H1 (cell line): ENCODE data around the gene HELT. TPM values are rescaled to one million over a fixed set of nuclear protein-coding genes. Genes with fewer than 3 reads are reported as not detected.

Experiments
- CTCF ChIA-PET: fragments of 300-600 bp; sonication (Branson Sonifier 250); formaldehyde crosslinking; loops from one replicate; lab custom pipeline; 2021; ENCODE audit not compliant: partially characterized antibody; lab: Charles Lee
- POLR2A ChIA-PET: fragments of 300-600 bp; sonication (Branson Sonifier 250); formaldehyde crosslinking; loops from one replicate; lab custom pipeline; 2021; ENCODE audit warnings: inconsistent platforms; ENCODE audit not compliant: partially characterized antibody; lab: Charles Lee
- DNase-seq, 2 experiments: peaks; one replicate each; pipeline versions ENCODE4 v3.0.0 to v3.0.0-alpha.2; 2010 to 2022; ENCODE audit warnings: low spot score in 2 of 2, low read depth in 1 of 2, mixed read lengths in 1 of 2
- FAIRE-seq: peaks from 2 replicates; lab custom pipeline; 2011; peaks lifted over from hg19 to GRCh38; lab: Jason Lieb, UNC
- H2AFZ ChIP-seq: 2 replicates; pipeline ENCODE4 v1.8.1; 2012; ENCODE audit warnings: low read length, inconsistent platforms
- H2AK5ac ChIP-seq: 2 replicates; pipeline ENCODE4 v1.6.1; 2013; ENCODE audit warnings: low read depth, low read length
- H2BK120ac ChIP-seq: replicated peaks from 2 replicates; pipeline ENCODE3; 2013; ENCODE audit warnings: low read depth, low read length, inconsistent platforms
- H2BK12ac ChIP-seq: 2 replicates; pipeline ENCODE4 v1.6.1; 2013; ENCODE audit warnings: low read depth, low read length
- H2BK15ac ChIP-seq: 2 replicates; pipeline ENCODE4 v1.6.1; 2013; ENCODE audit warnings: low read length
- H2BK20ac ChIP-seq: 2 replicates; pipeline ENCODE4 v1.6.1; 2013; ENCODE audit warnings: low read length
- H2BK5ac ChIP-seq: 2 replicates; pipeline ENCODE4 v1.6.1; 2013; ENCODE audit warnings: low read depth, low read length
- H3K14ac ChIP-seq: 2 replicates; pipeline ENCODE4 v1.6.1; 2013; ENCODE audit warnings: inconsistent platforms; ENCODE audit not compliant: insufficient read length
- H3K18ac ChIP-seq: 2 replicates; pipeline ENCODE4 v1.6.1; 2013; ENCODE audit warnings: low read length; ENCODE audit errors: extremely low read depth
- H3K23ac ChIP-seq: 2 replicates; pipeline ENCODE4 v1.6.1; 2013; ENCODE audit warnings: inconsistent platforms; ENCODE audit not compliant: insufficient read length
- H3K23me2 ChIP-seq: 2 replicates; pipeline ENCODE4 v1.6.1; 2013; ENCODE audit warnings: low read depth, low read length
- H3K27ac ChIP-seq: 2 replicates; pipeline ENCODE4 v1.6.1; 2011; ENCODE audit warnings: low read depth, low read length, inconsistent platforms
- H3K27me3 ChIP-seq, 4 experiments: replicated peaks in 1 of 4; 1 replicate in 1 of 4; 2 replicates in 3 of 4; pipeline versions ENCODE4 v1.6.1 to v1.8.1; 2011 to 2013; ENCODE audit warnings: low read length in 3 of 4, mild to moderate bottlenecking in 3 of 4, inconsistent platforms in 2 of 4, mixed read lengths in 2 of 4, moderate library complexity in 1 of 4; ENCODE audit not compliant: control insufficient read depth in 3 of 4, insufficient read depth in 3 of 4; ENCODE audit errors: extremely low read depth in 1 of 4
- H3K36me3 ChIP-seq, 4 experiments: 2 replicates each; pipeline versions ENCODE4 v1.6.1 to v1.8.1; 2011 to 2013; ENCODE audit warnings: mild to moderate bottlenecking in 4 of 4, low read length in 3 of 4, moderate library complexity in 2 of 4, control low read depth in 1 of 4, inconsistent platforms in 1 of 4; ENCODE audit not compliant: insufficient read depth in 4 of 4, control insufficient read depth in 2 of 4
- H3K4ac ChIP-seq: replicated peaks from 2 replicates; pipeline ENCODE3; 2013; ENCODE audit warnings: low read length, low read depth, mixed read lengths, inconsistent platforms; ENCODE audit not compliant: insufficient read length
- H3K4me1 ChIP-seq, 4 experiments: replicated peaks in 1 of 4; 1 replicate in 1 of 4; 2 replicates in 3 of 4; pipeline versions ENCODE4 v1.6.1 to v1.8.1; 2011 to 2013; ENCODE audit warnings: low read length in 3 of 4, inconsistent platforms in 2 of 4, mixed read lengths in 1 of 4; ENCODE audit not compliant: insufficient read depth in 4 of 4, control insufficient read depth in 3 of 4
- H3K4me2 ChIP-seq, 2 experiments: 2 replicates each; pipeline versions ENCODE4 v1.6.1 to v1.8.1; 2011 to 2013; ENCODE audit warnings: low read depth in 2 of 2, low read length in 2 of 2, control low read depth in 1 of 2, inconsistent platforms in 1 of 2, mild to moderate bottlenecking in 1 of 2; ENCODE audit not compliant: insufficient read depth in 1 of 2
- H3K4me3 ChIP-seq, 4 experiments: fragments of 200-600, 300-600 bp in 1 of 4; sonication (generic), shearing (Covaris generic), sonication (Bioruptor Twin) in 1 of 4; 2 replicates each; pipeline versions ENCODE4 v1.5.1 to v1.8.1; 2011 to 2016; ENCODE audit warnings: low read length in 4 of 4, low read depth in 3 of 4, control low read depth in 2 of 4, inconsistent platforms in 2 of 4, mild to moderate bottlenecking in 2 of 4, mixed read lengths in 1 of 4, moderate library complexity in 1 of 4; ENCODE audit not compliant: insufficient read depth in 2 of 4; ENCODE audit errors: extremely low read depth in 1 of 4
- H3K56ac ChIP-seq: replicated peaks from 2 replicates; pipeline ENCODE3; 2013; ENCODE audit warnings: low read depth, mild to moderate bottlenecking, mixed read lengths, low read length, inconsistent platforms; ENCODE audit not compliant: insufficient read length
- H3K79me1 ChIP-seq: 2 replicates; pipeline ENCODE4 v1.6.1; 2013; ENCODE audit warnings: low read depth, low read length, control low read depth
- H3K79me2 ChIP-seq, 2 experiments: 2 replicates each; pipeline versions ENCODE4 v1.6.1 to v1.8.1; 2012 to 2013; ENCODE audit warnings: low read length in 2 of 2, mild to moderate bottlenecking in 2 of 2, inconsistent platforms in 1 of 2; ENCODE audit not compliant: insufficient read depth in 2 of 2, control insufficient read depth in 1 of 2
- H3K9ac ChIP-seq, 4 experiments: replicated peaks in 1 of 4; 1 replicate in 1 of 4; 2 replicates in 3 of 4; pipeline versions ENCODE4 v1.6.1 to v1.8.1; 2011 to 2013; ENCODE audit warnings: low read depth in 3 of 4, low read length in 3 of 4, control low read depth in 2 of 4, mild to moderate bottlenecking in 2 of 4, moderate library complexity in 2 of 4, inconsistent platforms in 1 of 4; ENCODE audit errors: extremely low read depth in 1 of 4
- H3K9me3 ChIP-seq, 2 experiments: 2 replicates each; pipeline versions ENCODE4 v1.6.1 to v1.8.1; 2012 to 2013; ENCODE audit warnings: mild to moderate bottlenecking in 2 of 2, moderate library complexity in 2 of 2, control low read depth in 1 of 2, inconsistent platforms in 1 of 2, low read depth in 1 of 2, low read length in 1 of 2, mixed read lengths in 1 of 2; ENCODE audit not compliant: insufficient read depth in 2 of 2
- H4K20me1 ChIP-seq, 2 experiments: replicated peaks in 1 of 2; 2 replicates each; pipeline versions ENCODE3 to v1.8.1; 2011 to 2013; ENCODE audit warnings: inconsistent platforms in 2 of 2, low read length in 2 of 2, mild to moderate bottlenecking in 1 of 2; ENCODE audit not compliant: insufficient read depth in 2 of 2, control insufficient read depth in 1 of 2
- H4K5ac ChIP-seq: 2 replicates; pipeline ENCODE4 v1.6.1; 2013; ENCODE audit warnings: low read length, low read depth, mixed read lengths, inconsistent platforms; ENCODE audit not compliant: insufficient read length
- H4K8ac ChIP-seq: 2 replicates; pipeline ENCODE4 v1.8.0; 2013; ENCODE audit warnings: mild to moderate bottlenecking, moderate library complexity, low read length, inconsistent platforms; ENCODE audit not compliant: insufficient read depth; ENCODE audit errors: extremely low read depth
- H4K91ac ChIP-seq: replicated peaks from 2 replicates; pipeline ENCODE3; 2013; ENCODE audit warnings: low read length, mixed read lengths, inconsistent platforms; ENCODE audit not compliant: insufficient read length
- SIX5 ChIP-seq: IDR thresholded peaks from 2 replicates; pipeline ENCODE4 v1.6.1; 2011; ENCODE audit warnings: mild to moderate bottlenecking, low read depth, low read length
- SUZ12 ChIP-seq: fragments of 200-600 bp; sonication (generic); IDR thresholded peaks from 2 replicates; pipeline ENCODE4 v1.6.1; 2012; ENCODE audit warnings: mild to moderate bottlenecking, inconsistent platforms, low read length, moderate library complexity, mixed read lengths
- WGBS, 2 experiments: shearing (Covaris generic) in 1 of 2; methylation state at CpG; one replicate each; pipeline versions ENCODE4 v1.1.6 to v1.1.7; 2013 to 2015; ENCODE audit warnings: low lambda C conversion rate in 2 of 2, mixed read lengths in 2 of 2, inconsistent platforms in 1 of 2, low coverage in 1 of 2, missing lambda C conversion rate in 1 of 2; ENCODE audit not compliant: insufficient replicate concordance in 2 of 2, insufficient coverage in 1 of 2, insufficient read length in 1 of 2; ENCODE audit errors: extremely low coverage in 1 of 2, missing lambda C conversion rate in 1 of 2; 5-methylcytosine and 5-hydroxymethylcytosine counted together
- polyA plus RNA-seq, 7 experiments: library from polyadenylated mRNA; depleted of rRNA in 3 of 7; stranded (reverse) in 5 of 7; unstranded in 2 of 7; fragments of >200 nt in 5 of 7; fragments of 200-250 nt in 2 of 7; gene quantifications; 1 replicate in 5 of 7; 2 replicates in 1 of 7; 4 replicates in 1 of 7; pipeline versions ENCODE4 v1.2.1 to v1.2.3, GENCODE V29; 2011 to 2013; ENCODE audit warnings: missing spikeins in 2 of 7, mixed read lengths in 2 of 7
- total RNA-seq: library from RNA; stranded (reverse); fragmentation: NEBNext Ultra II Directional; extraction: Animal tissue kit (Norgen Biotek cat#: 25700); gene quantifications from 2 replicates; pipeline ENCODE4 v1.2.1, GENCODE V29; 2021

The HELT gene
- total and polyA plus RNA-seq, 2 of the 8 experiments (the other 6 are each of a cell fraction or from before 2014, with no cell fraction given) = 0.32 to 0.35 TPM

- Histone ChIP-seq H2BK5ac (no peak overlapping the region), H3K27me3 (peaks cover 58 to 85% (median 80%) of the 10 kb centered on the region in 4 experiments), H3K79me2 (no peaks in the 10 kb centered on the region), H4K20me1 (peaks cover 9 to 12% of the 10 kb centered on the region in 2 experiments), H3K18ac (no peak overlapping the region), H3K27ac (no peak overlapping the region), H3K79me1 (no peaks in the 10 kb centered on the region), H2AK5ac (no peak overlapping the region), H4K5ac (no peak overlapping the region), H3K9ac (no peak overlapping the region), H2AFZ (no peak overlapping the region), H4K8ac (no peak overlapping the region), H3K9me3 (no peaks in the 10 kb centered on the region), H2BK12ac (no peak overlapping the region), H2BK120ac (no peak overlapping the region), H2BK15ac (no peak overlapping the region; the same call in 1 of the 2 replicates), H3K56ac (no peak overlapping the region), H4K91ac (no peak overlapping the region), H2BK20ac (no peak overlapping the region; the same call in 1 of the 2 replicates), H3K4me3 (peak overlapping the region in 1 of 4 experiments; percentile 13; a peak in 1 of 8 replicates), H3K23ac (no peak overlapping the region), H3K14ac (no peak overlapping the region), H3K23me2 (peaks cover 5% of the 10 kb centered on the region; the same call in 1 of the 2 replicates), H3K4ac (no peak overlapping the region), H3K36me3 (no peaks in the 10 kb centered on the region), H3K4me2 (peak overlapping the region; percentile 12 to 37; a peak in 3 of 4 replicates), H3K4me1 (peaks cover 0 to 33% (median 14%) of the 10 kb centered on the region in 4 experiments; a peak in 6 of 7 replicates)
- ChIA-PET POLR2A (no interaction called here), CTCF (interaction anchor here (0.6 to 4.2 kb wide), 5 partner anchors 9 to 230 kb away, joined by 3 to 30 read pairs (median 3); no protein-coding TSS in a partner anchor)
- FAIRE-seq = peak; percentile 65
- TF ChIP-seq SUZ12 = 0 out of 2 replicates have a peak, but pooled peaks have one; percentile 39
- no peak for TF ChIP-seq SIX5
- DNase-seq = no peak
- 30% methylated on average over 16 of the region's 16 CpGs; no CpG with 5 or more reads in 1 of the 2 experiments for WGBS, 2 experiments
These were observed 4.7 kb upstream of the HELT start for GRCh38 chr4:185013417-185014125.
